CD4-positive, alpha-beta T cell treated with Interleukin-10 for 1 hour (primary cell): Measurements from ENCODE around the gene USF1.
A peak's percentile ranks its signal among the peaks of the same experiment; 100 is the strongest.

Experiments used
- DNase-seq: peaks from one replicate; pipeline ENCODE4 v3.0.0-alpha.2; 2020

The USF1 gene, protein sequence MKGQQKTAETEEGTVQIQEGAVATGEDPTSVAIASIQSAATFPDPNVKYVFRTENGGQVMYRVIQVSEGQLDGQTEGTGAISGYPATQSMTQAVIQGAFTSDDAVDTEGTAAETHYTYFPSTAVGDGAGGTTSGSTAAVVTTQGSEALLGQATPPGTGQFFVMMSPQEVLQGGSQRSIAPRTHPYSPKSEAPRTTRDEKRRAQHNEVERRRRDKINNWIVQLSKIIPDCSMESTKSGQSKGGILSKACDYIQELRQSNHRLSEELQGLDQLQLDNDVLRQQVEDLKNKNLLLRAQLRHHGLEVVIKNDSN

DNA sequence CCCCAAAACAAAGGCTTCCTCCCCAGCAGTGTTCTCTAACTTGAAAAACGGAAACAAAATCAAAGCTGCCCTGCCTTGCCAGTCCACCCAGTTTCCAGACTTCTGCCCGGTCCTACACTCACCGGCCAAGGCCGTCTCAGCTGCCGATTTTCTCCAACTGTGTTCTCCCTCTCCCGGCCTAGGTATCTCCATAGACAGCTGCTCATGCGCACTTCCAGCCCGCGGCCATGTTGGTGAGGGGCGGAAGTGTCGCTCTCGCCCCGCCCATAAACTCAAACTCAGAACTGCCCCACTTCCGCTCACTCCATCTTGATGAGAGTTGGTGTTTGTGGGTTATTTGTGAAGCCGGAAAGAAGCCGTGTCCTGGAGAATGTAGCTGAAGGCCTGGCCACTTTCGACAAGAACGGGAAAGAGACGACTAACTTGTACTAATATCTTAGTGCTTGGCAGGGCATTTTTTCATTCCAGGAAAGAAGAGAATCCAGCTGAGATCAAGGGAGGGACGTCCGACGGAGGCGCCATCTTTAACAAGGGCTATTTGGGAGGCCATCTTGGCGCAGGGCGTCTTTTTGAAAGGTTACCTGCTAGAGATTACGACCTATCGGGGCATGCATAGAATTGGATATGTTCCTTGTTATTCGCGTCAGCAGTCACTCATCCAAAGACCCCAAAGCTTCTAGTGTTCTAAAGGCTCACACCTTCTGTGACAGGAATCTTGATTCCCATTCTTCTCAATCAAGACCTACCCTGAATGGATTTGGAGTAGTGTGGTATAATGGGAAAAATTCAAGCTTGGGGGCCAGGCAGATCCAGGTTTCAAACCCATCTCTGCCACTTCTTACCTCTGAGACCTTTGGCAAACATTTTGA is at the start of gene USF1:
USF1 (minus strand) TSS at position 242 of the 869 bp plus-strand sequence. CDS start 2,702 bp downstream, outside the sequence.
- peak; percentile 96 for DNase-seq

DNA sequence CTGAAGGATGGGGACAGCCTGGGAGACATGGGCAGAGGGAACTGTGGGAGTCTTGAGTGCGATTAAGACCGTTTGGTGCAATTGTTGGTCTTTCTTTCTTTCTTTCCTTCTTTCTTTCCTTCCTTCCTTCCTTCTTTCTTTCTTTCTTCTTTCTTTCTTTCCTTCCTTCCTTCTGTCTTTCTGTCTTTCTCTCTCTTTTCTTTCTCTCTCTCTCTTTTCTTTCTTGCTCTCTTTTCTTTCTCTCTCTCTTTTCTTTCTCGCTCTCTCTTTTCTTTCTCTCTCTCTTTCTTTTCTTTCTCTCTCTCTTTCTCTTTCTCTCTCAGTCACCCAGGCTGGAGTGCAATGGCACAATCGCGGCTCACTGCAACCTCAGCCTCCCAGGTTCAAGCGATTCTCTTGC is 49.5 kb upstream of the USF1 start:
- no peak for DNase-seq

DNA sequence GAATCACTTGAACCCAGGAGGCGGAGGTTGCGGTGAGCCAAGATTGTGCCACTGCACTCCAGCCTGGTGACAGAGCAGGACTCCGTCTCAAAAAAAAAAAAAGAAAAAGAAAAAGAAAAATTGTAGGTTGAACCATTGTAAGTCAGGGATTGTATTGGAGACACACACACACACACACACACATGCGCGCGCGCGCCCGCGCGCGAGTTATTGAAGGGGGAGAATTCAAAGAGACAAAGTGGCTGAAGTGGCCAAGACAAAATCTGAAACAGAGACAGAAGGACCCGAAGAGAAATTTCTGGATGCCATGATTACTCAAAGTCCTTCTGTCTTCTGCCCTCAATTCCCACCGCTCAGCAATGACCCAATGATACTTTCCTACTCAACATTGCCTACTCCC is 48.7 kb upstream of the USF1 start:
- no peak for DNase-seq

DNA sequence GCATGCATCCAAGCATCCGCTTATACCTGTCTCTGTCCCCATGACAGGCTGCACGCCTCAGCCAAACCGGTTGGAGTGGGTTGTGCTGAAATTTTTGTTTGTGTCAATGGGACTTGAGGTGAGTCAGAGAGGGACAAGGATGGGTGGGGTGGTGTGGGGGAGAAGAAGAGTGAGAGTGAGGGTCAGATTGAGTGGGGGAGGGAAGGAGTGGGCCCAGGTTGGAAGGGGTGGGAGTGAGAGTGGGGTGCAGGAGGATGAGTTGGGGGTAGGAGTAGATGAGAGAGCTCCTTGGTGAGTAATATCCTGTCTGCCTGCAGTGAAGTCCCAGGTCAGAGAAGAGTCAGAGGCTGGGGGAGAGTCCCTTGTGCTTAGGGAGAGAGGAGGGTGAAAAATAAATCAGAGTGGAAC is 46.8 kb upstream of the USF1 start:
- no peak for DNase-seq

DNA sequence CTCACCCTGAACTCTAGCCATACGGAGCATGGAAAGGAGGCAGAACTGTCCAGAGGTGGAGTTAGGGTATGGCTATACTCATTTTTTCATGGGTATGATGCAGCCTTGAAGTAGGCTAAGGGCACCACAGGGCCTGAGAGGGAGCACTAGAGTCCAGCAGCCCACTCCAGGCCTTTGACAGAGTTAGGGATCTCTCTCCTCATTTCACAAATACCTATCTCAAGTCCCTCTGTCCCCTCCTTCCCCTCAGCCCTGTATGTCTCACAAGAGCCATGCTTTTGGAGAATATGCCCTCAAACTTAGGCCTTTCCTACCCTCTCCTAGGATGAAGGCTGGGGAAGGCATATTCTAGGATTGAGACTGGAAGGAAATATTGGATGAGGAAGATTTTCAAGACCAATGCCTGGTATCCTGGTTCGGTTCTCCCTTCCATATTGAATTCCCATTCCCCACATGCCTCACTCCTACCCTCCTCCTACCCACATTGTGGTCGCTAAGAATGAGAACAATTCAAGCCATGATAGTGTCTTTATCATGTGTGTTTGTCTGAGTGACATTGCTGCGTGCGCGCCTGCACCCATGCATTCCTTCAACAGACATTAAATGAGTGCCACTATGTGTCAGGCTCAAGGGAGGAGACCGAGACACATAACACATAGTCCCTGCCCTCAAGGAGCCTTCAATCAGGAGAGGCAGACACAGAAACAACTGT is 46.2 kb upstream of the USF1 start:
- no peak for DNase-seq

DNA sequence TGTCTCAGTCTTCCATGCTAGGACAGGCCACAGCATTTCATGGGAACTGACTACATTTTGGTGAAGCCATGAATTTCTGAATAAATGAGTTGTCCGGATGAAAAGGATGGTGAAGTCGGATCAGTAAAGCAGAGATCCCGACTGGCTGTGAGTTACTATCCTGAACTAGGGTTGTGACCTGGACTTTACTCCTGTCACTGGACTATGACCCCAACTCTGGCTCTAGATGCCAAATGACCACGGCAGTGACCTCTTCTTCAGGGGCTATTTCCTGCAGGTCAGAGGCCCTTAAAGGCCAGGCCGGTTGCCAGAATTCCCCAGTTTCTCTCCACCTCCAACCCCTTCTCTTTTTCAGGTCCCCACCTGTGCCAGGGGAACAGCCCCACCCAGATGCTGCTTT is 45.3 kb upstream of the USF1 start:
- no peak for DNase-seq

DNA sequence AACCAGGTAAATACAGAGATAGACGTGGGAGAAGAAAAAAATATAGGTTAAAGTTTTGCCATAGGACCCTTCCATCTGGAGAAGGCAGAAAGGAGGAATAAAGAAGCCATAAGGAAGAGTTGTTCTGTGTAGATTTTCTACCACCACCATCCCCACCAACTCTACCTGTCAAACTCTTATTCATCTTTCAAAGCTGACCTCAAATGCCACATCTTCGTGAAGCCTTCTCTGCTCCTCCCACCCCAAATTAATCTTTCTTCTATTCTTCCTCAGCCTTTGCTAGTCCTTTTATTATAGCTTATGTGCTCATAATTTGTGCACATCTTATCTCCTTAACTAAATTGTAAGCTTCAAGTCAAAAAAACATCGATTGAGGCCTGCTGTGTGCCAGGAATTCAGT is 44.8 kb upstream of the USF1 start:
- DNase-seq = no peak

DNA sequence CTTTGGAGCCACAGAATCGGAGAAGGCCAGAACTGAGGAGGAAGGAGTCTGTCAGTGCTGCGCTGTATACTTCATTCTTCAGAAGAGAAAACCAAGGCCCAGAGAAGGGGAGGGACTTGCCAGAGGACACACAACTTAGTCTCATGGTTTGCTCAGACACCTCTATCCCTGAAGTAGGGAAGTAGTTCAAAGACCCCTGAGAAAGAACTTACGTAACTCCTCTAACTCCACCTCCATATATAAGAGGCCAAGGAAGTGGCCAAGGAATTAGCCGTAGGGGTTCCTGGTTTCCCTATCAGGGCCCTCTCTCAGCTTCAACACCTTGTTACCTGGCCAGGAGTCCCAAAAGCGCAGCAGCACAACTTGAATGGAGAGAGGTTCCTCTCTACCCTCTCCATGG is 44.2 kb upstream of the USF1 start:
- no peak for DNase-seq

DNA sequence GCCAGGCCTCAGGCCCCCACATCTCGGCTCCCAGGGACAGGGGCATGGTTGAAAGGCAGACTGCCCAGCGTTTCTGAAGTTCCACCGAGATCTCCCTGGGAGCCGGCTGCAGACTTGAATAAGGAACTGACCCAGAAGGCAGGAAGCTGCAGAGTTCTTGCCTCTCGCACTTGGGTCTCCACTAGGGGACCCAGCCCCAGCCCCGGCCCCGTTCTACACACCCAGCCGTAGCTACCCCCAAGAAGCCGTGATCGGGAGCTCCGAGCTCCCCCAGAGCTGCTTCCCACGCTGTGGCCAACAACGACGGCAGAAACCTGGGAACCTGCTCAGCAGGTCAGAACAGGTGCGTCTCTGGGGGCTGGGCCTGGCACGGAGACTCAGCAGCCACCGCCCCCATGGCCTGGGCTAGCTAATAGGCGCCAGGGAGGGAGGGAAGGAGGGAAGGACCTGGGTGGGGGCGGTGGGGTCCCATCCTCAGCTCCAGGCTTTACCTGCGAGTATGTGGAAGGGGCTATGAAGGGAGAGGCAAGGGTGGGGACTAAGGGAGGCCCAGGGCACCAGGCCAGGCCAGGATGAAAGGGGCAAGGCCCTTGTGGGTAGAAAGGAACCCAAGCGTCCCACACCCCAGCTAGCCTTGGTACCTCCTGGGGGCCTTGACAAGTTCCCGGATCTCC is 43.6 kb upstream of the USF1 start, which contains the start of gene NECTIN4:
NECTIN4 (minus strand) TSS at position 308 of the 674 bp plus-strand sequence; CDS start at position 46, 262 bp downstream.
- DNase-seq = no peak

DNA sequence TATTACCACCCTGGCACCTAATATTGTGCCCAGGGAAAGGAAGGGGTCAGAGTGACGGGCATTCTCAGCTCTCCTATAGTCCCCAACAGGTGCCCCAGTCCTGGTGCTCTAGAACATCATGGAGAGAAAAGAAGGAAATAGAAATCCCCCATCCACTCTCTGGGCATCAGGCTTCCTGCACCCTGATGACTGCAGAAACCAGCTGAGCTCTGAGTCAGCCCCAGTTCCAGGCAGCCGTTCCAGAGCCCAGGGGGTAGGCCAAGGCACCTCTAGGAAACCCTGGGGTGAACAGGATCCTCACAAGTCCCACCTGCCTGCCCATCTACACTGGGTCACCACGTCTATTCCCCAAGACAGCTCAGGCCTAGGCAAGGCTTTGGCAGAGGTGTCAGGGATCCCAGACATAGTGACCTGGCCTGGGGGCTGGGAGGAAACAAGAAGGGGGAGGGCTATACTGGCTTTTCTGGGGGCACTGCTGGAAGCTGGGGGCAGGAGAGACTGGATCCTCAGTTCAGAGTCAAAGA is 42.9 kb upstream of the USF1 start:
- no peak for DNase-seq

DNA sequence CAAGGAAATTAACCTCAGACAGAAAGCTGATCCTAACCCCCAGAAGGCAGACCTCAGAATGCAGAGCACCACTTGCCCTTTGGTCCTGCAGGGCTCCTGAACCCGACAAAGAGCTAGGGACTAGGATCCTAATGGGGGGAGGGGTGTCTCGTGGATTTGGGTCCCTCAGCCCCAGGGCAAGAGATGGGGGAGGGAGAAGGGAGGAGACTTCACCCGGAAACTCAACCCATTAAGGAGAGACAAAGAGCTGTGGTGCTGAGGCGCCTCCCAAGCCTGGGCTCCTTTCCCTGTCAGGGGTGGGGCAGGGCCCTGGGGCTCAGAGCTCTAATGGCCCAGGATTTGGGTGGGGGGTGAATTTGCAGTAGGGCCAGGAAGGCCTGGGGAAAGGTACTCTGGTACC is 40.7 kb upstream of the USF1 start:
- DNase-seq = no peak

DNA sequence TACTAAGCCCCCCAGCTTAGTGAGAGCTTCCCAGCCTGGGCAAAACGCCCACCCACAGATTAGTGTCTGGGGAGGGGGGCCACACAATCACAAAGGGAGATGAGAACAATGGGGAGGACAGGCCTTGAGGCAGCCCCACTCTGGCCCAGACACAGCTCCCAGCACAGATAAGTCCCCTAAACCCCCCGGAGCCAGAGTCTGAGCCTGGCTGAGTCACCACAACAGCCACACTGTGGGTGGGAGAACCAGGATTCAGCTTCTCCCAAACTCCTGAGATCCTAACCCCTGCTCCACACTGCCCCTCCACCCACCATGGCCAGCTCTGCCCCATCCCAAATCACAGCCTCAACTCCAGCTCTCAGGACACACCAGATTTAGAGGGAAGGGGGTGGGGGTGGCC is 39.4 kb upstream of the USF1 start:
- DNase-seq = no peak

DNA sequence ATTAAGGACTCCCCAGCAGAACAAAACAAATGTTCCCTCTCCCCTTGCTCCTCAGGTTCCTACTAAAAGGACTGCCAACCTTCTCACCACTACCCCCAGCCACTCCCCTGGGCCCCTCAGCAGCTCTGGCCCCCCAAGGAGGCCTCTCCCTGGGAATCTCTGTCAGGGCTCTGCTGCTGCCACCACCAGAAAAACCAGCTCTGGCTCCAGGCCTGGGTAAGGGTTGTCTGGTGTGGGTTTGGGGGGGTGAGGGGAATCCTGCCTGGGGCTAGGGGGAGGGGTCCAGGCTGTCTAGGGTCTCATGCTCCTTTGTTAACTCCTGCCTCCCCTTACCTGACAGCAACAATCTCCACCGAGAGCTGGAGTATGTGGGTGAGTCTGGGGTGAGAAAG is 38.8 kb upstream of the USF1 start:
- no peak for DNase-seq

DNA sequence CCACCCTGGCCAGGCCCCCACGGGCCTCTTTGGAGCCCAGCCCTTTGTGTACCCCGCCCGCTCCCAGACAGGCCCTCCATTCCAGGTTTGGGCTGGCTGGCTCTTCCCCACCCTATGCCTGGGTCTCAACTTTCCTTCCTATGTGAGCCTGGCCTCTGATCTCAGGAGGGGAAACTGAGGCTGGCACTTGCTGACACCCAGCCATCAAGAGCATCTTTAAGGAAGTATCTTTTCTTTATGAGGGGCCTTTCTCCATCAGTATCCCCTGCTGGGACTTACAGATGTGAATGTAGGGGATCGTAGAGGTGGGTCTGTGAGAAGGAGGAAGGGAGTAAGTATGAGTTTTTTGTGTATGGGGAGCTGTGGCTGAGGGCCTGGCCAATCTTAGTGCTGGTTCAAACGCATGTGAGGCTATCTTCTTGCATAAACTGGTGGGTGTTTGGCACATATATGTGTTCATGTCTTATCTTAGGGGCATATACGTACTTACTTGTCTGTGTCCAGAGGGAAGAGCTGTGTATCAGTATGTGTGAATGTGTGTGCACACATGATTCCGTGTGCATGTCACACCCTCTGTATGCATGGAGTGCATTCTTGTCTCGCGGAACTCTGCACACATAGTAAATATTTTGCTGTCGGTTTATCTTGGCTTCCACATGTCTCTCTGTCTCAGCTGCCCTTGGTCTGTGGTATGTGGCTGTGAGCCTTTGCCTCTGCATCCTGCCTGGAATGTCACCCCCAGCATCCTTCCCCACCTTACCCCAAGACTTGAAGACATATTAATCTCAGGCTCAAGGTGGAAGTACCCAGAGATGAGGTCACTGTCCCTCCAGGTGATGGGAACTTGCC is 38.2 kb upstream of the USF1 start:
- DNase-seq = no peak

DNA sequence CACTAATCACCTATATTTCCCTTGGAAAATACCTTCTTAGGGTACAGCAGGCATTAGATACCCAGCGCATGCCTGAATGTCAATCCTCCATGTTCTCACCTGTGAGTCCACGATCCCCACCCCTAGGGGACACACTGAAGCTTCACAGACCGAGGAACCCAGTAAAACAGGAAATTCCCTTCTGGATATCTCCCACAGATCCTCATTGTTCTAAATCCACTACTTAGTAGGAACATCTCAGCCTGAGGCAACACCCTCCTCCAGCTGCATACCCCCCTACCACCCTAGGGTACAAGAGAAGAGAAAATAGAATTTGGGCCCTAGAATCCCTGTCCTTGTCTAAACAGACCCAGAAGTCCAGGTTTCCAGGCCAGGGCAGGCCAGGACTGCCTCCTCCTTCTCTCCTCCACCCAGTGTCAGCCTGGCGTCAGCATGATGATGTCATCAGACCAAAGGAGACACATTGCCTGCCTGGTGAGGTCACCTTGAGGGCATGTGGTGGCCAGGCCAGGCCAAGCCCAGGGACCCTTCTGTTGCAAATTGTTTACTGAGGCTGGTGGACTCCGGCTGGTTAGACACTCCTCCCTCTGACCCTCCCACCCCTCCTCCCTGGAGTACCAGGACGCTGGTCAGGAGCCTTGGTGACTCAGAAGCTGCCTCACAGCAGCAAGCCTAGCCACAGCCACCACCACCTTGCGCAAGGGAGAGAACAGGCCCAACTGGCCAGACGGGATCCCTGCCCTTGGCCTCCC is 37.4 kb upstream of the USF1 start:
- no peak for DNase-seq

DNA sequence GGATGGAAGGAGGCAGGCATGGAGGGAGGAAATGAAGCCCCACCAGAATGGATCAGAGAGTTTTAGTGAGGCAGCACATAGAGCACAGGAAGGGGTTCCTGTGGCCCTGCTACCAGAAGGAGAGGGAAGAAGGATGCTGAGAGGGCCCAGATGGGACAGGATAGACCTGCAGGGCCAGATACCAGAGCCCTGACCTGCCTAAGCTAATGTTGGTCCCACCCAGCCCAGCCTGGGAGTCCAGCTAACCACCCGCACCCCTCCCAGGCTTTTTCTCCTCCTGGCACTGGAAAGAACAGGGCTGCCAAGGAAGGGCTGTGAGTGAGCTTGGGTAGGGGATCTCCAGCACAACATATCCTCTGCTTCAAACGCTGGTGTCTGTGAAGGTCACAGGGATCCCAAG is 36.7 kb upstream of the USF1 start:
- no peak for DNase-seq

DNA sequence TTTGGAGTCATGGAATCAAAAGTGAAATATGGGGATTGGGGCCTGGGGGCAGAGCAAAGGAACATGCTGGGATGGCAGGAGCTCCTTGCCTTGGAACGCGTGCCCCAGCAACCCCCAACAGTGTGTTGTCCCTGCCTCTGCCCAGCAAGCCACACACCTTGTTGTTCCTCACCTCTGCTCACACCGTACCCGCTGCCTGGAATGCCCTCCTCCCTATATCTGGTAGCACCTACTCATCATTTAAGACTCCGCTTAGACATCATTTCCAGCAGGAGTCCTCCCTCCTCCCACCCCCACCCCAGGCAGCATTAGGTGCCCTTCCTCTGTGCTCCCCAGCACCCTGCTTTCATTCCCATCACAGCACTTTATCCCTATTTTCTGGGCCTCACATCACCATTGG is 35.7 kb upstream of the USF1 start:
- no peak for DNase-seq

DNA sequence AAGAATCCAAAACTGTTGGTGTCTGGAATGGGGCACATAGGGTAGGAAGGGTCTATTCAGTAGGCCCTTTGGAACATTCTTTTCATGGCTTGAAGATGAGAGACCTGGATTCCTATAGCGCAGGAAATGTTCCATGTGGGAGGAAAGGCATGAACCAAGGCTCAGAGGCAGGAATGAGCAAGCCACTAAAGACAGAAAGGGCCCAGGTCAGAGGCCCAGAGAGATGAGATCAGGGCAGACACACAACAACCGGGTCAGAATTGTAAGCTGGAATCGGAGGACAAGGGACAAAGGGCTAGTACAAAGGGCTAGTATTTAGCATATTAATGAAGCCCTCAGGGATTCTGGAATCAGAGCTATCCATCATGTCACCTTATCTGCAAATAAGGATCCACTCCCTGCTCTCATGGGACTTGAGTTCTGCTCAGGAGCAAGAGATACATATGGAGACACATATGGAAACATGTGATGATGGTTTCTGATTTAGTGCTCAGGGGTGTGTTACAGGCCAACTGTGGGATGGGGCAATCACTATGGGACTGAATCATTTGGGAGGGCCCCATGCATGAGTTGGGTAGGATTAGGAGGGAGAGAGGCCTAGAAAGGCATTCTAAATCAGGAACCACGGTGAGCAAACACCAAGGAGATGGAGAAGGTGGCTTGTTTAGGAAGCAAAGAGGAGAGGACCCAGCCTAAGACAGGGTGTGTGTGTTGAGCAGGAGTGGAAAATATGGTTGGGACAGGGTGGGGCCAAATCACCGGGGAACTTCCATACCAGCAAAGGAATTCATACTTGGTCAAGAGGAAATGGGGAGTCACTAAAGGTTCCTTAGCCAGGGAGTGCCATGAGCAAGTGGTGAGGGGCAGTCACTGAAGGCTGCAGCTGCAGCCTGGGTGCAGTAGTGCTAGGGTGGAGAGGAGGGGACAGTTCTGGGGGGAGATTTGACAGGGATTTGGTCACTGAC is 34.9 kb upstream of the USF1 start:
- no peak for DNase-seq

DNA sequence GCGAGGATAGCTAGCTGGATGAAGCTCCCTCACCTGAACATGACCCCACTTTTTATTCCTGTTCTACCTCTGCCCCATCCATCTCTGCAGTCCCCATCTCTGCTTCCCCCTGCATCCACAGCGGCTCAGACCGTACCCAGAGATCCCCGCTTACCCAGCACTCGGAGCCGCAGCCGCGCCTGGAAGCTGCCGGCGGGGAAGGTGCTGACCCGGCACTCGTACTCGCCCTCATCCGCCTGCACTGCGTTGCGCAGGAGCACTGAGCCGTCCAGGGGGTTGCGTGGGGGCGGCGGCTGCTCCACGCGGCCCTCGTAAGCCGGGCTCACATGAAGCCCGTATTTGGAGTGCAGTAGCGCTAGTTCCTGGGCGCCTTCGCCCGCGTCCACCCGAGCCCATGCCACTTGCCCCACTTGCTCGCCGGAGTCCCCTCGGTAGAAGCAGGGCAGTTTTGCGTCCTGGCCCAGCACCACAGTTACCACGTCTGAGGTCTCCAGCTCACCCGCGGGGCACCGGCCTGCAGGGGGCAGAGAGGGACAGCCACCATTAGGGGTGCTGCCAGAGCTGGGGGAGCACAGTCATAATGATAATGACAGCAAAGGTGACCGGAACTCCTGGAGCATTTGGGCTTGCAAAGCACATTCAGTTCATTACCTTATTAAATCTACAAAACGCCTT is 33.8 kb upstream of the USF1 start:
- no peak for DNase-seq
